ENCODE results near the gene LEMD2.

- TF ChIP-seq CTCF (IDR thresholded peaks at IDR 0.05) (no peak), POLR2A (IDR thresholded peaks at IDR 0.05) (no peak)
Observed at GRCh38 chr6:33809594-33809993, 20.7 kb upstream of the LEMD2 start.
